IPS-NIHi11 (cell line): ENCODE results near the gene TAS2R46.
"Not testable (repeated sequence)": the region's sequence is repeated elsewhere in the genome, so short reads cannot be mapped to it uniquely, and the experiment has no call there.

Experiments used
- DNase-seq: peaks from one replicate; pipeline ENCODE4 v3.0.0; 2012; ENCODE audit warnings: mixed read lengths, low spot score

The TAS2R46 gene

DNA sequence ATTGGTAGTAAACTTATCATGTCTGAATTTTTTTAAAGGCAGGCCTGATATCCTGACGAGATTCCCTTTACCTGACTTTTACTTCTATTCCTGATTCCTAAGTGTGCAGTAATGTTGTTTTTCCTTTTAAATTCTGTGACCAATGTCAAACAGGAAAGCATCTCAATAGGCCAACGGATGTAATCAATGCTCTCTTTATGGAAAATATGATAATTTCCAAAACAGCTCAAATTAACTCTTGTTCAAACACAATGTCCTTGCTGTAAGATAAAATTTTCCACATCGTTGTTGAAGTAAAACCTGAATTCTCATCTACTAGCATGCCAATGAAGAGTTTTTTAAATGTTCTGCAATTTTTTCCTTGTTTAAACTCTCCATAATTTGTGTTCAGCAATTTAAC is 22.9 kb downstream of the TAS2R46 start:
- no peak for DNase-seq

DNA sequence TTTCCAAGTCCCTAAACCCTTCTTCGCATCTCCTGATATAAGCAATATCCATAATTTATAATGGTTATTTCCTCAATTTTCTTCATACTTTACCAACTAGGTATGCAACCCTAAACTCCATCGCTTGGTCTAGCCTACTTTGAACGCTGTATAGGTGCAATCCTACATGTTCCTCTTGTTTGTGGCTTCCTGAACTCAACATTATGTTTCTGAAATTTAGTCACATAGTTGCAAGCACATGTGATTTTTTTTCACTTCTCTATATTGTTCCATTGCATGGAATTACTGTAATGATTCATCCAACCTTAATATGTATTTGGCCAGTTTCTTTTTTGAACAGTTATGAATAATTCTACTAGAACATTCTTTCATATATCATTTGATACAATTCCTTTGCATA is 28.1 kb downstream of the TAS2R46 start:
- not testable (repeated sequence) for DNase-seq

DNA sequence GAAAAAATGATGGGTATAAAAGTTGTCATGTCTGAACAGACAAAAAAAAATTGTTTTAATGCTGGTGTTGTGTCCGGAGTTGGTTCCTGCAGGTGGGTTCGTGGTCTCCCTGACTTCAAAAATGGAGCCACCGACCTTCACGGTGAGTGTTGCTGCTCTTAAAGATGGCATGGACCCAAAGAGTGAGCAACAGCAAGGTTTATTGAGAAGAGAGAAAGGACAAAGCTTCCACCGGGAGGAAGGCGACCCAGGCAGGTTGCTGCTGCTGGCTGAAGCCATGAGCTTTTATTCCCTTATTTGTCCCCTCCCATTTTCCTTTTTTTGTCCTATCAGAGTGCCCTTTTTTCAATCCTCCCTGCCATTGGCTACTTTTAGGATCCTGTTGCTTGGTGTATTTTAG is 30.8 kb downstream of the TAS2R46 start, which contains the start of gene TAS2R31:
Gene TAS2R31, minus strand, starts transcription at position 101 of the 400 bp plus-strand sequence. Its CDS starts 72 bp downstream, at position 29.
- no peak for DNase-seq

DNA sequence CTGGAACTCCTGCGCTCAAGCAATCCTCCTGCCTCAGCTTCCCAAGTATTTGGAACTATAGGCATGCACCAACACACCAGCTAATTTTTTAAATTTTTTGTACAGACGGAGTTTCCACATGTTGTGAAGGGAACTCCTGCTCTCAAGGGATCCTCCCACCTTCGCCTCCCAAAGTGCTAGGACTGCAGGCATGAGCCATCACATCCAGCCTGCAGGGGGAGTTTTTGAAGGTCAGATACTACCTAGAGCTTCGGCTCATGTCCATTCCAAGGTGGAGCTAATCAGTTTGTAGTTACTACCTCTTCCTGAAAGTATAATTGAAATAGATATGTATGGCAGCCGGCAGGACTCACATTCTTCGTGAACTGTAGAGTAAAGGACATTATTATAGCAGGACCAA is 36.0 kb downstream of the TAS2R46 start:
- no peak for DNase-seq

DNA sequence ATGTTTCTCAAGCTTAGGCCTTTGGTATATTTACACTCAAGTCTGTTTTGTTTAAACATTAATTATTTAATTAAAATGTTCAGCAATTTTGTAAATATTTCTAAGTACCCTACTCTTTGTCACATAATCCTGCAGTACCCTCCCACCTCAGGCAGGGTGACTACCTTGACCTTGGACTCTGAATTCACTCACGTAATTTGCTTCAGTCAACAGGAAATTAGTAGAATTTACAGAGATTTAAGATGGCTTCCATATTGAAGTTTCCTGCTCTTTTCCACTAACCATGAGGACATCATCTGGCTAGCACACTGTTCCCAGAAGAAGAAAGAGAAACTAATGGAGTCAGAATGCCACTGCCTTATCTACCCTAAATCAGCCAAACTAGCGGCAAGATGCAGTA is 38.7 kb downstream of the TAS2R46 start:
- no peak for DNase-seq

DNA sequence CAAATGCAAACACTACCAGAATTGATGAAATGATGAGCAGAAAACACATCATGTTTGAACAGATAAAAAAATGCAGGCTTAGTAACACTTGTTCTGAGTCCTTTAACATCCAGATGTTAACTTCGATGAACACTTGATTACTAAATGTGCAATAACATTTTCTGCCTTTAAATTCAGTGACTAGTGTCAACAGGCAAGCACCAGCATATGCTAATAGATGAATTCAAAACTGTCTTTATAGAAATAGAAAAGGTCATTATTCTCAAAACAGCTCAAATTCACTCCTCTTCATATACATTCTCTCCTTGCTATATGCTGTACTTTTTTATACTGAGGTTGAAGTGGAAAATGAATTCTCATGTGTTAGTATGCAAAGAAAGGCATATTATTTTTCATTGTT is 39.6 kb downstream of the TAS2R46 start, which contains the start of gene TAS2R19:
Gene TAS2R19, minus strand, starts transcription at position 101 of the 400 bp plus-strand sequence. Its CDS starts 49 bp downstream, at position 52.
- DNase-seq, result no peak

DNA sequence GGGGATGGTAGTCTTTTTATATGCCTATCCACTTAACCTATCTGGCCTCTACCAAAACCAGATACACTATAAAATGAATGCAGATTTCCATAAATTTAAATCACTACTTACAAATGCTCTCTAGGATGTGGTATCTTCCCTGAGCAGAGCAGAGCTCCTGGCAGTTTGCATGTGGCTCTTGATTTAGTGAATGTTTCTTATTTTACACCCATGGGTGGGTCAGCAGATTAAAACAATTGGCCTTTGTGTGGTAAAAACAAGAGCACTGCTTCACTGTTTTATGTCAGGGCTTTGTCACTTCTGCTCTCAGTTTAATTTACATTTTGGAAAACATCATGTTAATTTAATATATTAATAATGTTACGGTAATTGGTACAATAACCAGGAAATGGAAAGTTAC is 45.2 kb downstream of the TAS2R46 start:
- no peak for DNase-seq

DNA sequence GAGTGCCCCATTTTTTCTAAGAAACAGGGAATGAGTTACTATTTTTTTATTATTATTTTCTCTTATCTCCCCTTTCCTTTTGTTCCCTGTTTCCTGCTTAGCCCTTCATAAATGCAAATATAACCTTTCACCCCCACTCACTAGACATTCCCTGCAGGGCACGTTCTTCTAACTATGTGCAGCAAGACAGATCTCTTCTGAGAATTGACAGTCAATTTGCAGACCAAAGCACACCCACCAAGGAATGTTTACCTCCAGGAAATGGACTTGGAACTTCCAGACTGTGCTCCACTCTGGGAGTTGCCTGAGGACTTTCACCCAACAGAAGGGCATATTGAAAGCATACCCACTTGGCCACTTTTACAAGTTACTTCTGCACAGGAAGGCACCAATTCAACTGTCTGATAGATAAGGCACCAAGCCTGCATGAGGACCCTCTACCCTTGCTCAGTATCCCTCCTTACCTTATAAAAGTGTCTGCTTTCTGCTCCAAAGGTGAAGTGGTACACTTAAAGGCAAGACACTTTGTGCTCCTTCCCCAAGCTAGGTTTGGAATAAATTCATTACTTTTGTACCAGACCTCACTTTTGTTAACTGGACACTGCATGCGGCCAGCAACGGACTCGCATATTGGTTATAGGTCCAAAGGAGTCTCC is 46.2 kb downstream of the TAS2R46 start:
- no peak for DNase-seq

DNA sequence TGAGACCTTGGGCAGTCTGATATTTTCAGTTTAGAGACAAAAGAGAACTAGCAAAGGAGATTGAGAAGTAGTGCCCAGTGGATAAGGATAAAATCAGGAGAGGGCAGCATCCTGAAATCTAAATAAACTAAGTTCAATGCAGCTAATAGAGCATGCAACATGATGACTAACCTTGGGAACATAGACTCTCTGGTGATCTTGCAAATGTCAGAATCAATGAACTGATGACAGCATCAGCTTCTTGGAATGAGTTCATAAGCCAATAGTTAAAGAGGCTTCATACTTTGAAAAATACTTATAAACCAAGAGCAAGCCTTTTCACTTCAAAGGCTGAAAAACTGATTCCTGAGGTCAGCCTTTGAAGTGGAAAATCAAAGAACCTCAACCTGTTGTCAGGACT is 47.9 kb downstream of the TAS2R46 start:
- DNase-seq, result no peak
